HCT116 (cell line): ENCODE results near the gene NPEPL1. TPM values are rescaled to one million over a fixed set of nuclear protein-coding genes. Genes with fewer than 3 reads are reported as not detected.

Source experiments
- ATAC-seq: fragments of 200-7000 bp; cut with Tn5 transposase; 2 replicates; pipeline ENCODE4 v1.9.1; 2020; ENCODE audit warnings: mild to moderate bottlenecking, moderate library complexity
- BruUV-seq: library from RNA; stranded (reverse); fragments of 400-500 nt; replicated peaks from 2 replicates; lab custom pipeline; 2021; lab: Mats Ljungman, UMichigan
- CTCF ChIA-PET: fragments of 300-600 bp; sonication (Branson Sonifier 250); formaldehyde crosslinking; loops from one replicate; lab custom pipeline; 2021; ENCODE audit warnings: antibody characterized with exemption; lab: Charles Lee
- POLR2A ChIA-PET: fragments of 300-600, 350-600 bp; sonication (Branson Sonifier 250); formaldehyde crosslinking; loops from one replicate; lab custom pipeline; 2021; ENCODE audit warnings: antibody characterized with exemption; lab: Charles Lee
- RAD21 ChIA-PET, 2 experiments: fragments of 300-600 bp; sonication (Branson Sonifier 250); formaldehyde crosslinking; loops; one replicate each; lab custom pipeline; 2023; ENCODE audit warnings: low total read pairs in 2 of 2; ENCODE audit not compliant: uncharacterized antibody in 2 of 2, unreplicated experiment in 2 of 2, low non-redundant PET in 1 of 2; lab: Charles Lee
- DNase-seq: peaks from one replicate; pipeline ENCODE4 v3.0.0-alpha.2; 2010; ENCODE audit warnings: low read depth, low spot score
- H2AFZ ChIP-seq: fragments of 200-600 bp; shearing (Covaris generic), sonication (generic); 2 replicates; pipeline ENCODE4 v1.6.1; 2017; ENCODE audit warnings: low read depth, mixed run types, mixed read lengths, antibody characterized with exemption, low read length; ENCODE audit not compliant: poor library complexity, severe bottlenecking
- H3K27ac ChIP-seq: 2 replicates; pipeline ENCODE4 v1.5.1; 2012; ENCODE audit warnings: low read depth, low read length
- H3K27me3 ChIP-seq: fragments of 200-600 bp; sonication (generic); 2 replicates; pipeline ENCODE4 v1.6.1; 2016; ENCODE audit warnings: mixed run types, low read length, mixed read lengths; ENCODE audit not compliant: insufficient read depth
- H3K36me3 ChIP-seq, 2 experiments: fragments of 200-500 bp in 1 of 2; fragments of 200-600 bp in 1 of 2; sonication (Bioruptor generic) in 1 of 2; sonication (generic) in 1 of 2; 2 replicates each; pipeline versions ENCODE4 v1.5.1 to v1.6.1; 2014 to 2016; ENCODE audit warnings: low read length in 2 of 2, inconsistent platforms in 1 of 2, mixed read lengths in 1 of 2, mixed run types in 1 of 2; ENCODE audit not compliant: insufficient read depth in 2 of 2, control insufficient read depth in 1 of 2
- H3K4me1 ChIP-seq, 2 experiments: fragments of 200-600 bp in 1 of 2; sonication (generic) in 1 of 2; 2 replicates each; pipeline versions ENCODE4 v1.5.1 to v1.6.1; 2012 to 2017; ENCODE audit warnings: low read length in 2 of 2, inconsistent platforms in 1 of 2, mild to moderate bottlenecking in 1 of 2, mixed read lengths in 1 of 2, mixed run types in 1 of 2, moderate library complexity in 1 of 2; ENCODE audit not compliant: insufficient read depth in 2 of 2, control insufficient read depth in 1 of 2
- H3K4me2 ChIP-seq: fragments of 200-600 bp; sonication (generic); 2 replicates; pipeline ENCODE4 v1.6.1; 2017; ENCODE audit warnings: mixed run types, low read length, mixed read lengths
- H3K4me3 ChIP-seq, 2 experiments: fragments of 200-600 bp in 1 of 2; sonication (generic) in 1 of 2; replicated peaks in 1 of 2; 2 replicates each; pipeline ENCODE4 v1.5.1; 2011 to 2016; ENCODE audit warnings: low read length in 2 of 2, control low read depth in 1 of 2, low read depth in 1 of 2, mild to moderate bottlenecking in 1 of 2, mixed read lengths in 1 of 2, mixed run types in 1 of 2
- H3K79me2 ChIP-seq: fragments of 200-600 bp; sonication (generic); 2 replicates; pipeline ENCODE4 v1.6.1; 2017; ENCODE audit warnings: mild to moderate bottlenecking, mixed run types, low read length, moderate library complexity, mixed read lengths; ENCODE audit not compliant: insufficient read depth
- H3K9ac ChIP-seq: fragments of 200-600 bp; sonication (generic); 2 replicates; pipeline ENCODE4 v1.6.1; 2016; ENCODE audit warnings: low read length, mixed read lengths
- H3K9me2 ChIP-seq: fragments of 200-600 bp; sonication (generic), shearing (Covaris generic); 2 replicates; pipeline ENCODE4 v1.6.1; 2017; ENCODE audit warnings: mixed run types, mild to moderate bottlenecking, moderate library complexity; ENCODE audit not compliant: insufficient read depth
- H3K9me3 ChIP-seq, 2 experiments: fragments of 200-500 bp in 1 of 2; fragments of 200-600 bp in 1 of 2; sonication (Bioruptor generic) in 1 of 2; sonication (generic) in 1 of 2; 2 replicates each; pipeline ENCODE4 v1.6.1; 2014 to 2017; ENCODE audit warnings: low read length in 2 of 2, mixed read lengths in 2 of 2, inconsistent platforms in 1 of 2, low read depth in 1 of 2, mild to moderate bottlenecking in 1 of 2, mixed run types in 1 of 2, moderate library complexity in 1 of 2; ENCODE audit not compliant: control insufficient read depth in 1 of 2, insufficient read depth in 1 of 2
- H4K20me1 ChIP-seq: fragments of 200-600 bp; sonication (generic), shearing (Covaris generic); 2 replicates; pipeline ENCODE4 v1.6.1; 2017; ENCODE audit warnings: mixed run types, mild to moderate bottlenecking, moderate library complexity; ENCODE audit not compliant: insufficient read depth
- CBX3 ChIP-seq: IDR thresholded peaks from 2 replicates; pipeline ENCODE4 v1.6.1; 2012; ENCODE audit warnings: low read depth
- CEBPB ChIP-seq: IDR thresholded peaks from 2 replicates; pipeline ENCODE4 v1.6.1; 2012; ENCODE audit warnings: low read depth
- EGR1 ChIP-seq: IDR thresholded peaks from 2 replicates; pipeline ENCODE4 v1.6.1; 2012; ENCODE audit warnings: low read depth
- EZH2phosphoT487 ChIP-seq: fragments of 200-600 bp; IDR thresholded peaks from 2 replicates; pipeline ENCODE4 v1.6.1; 2018; ENCODE audit warnings: antibody characterized with exemption, borderline replicate concordance
- FOSL1 ChIP-seq: IDR thresholded peaks from 2 replicates; pipeline ENCODE4 v1.6.1; 2012; ENCODE audit warnings: low read depth
- MAX ChIP-seq: IDR thresholded peaks from 2 replicates; pipeline ENCODE4 v1.6.1; 2012
- POLR2A ChIP-seq: IDR thresholded peaks from 2 replicates; pipeline ENCODE4 v1.7.0; 2011; ENCODE audit warnings: borderline replicate concordance; ENCODE audit not compliant: insufficient read depth, insufficient read length; ENCODE audit errors: extremely low read depth
- POLR2AphosphoS5 ChIP-seq: IDR thresholded peaks from 2 replicates; pipeline ENCODE4 v1.6.1; 2011; ENCODE audit warnings: mild to moderate bottlenecking, low read depth, low read length, moderate library complexity
- SIN3A ChIP-seq: IDR thresholded peaks from 2 replicates; pipeline ENCODE4 v1.6.1; 2012; ENCODE audit warnings: low read depth
- SRF ChIP-seq: IDR thresholded peaks from 2 replicates; pipeline ENCODE4 v1.6.1; 2012; ENCODE audit warnings: low read depth
- TCF7L2 ChIP-seq: IDR thresholded peaks from 2 replicates; pipeline ENCODE4 v1.7.0; 2011; ENCODE audit warnings: borderline replicate concordance, inconsistent platforms; ENCODE audit not compliant: insufficient read depth, insufficient read length; ENCODE audit errors: extremely low read depth
- YY1 ChIP-seq: IDR thresholded peaks from 2 replicates; pipeline ENCODE4 v1.6.1; 2011; ENCODE audit warnings: low read length, low read depth, moderate library complexity, mild to moderate bottlenecking; ENCODE audit not compliant: insufficient replicate concordance; ENCODE audit errors: extremely low read depth
- intact Hi-C: fragments of 100-400 bp; cut with micrococcal nuclease; formaldehyde crosslinking; loops from 2 replicates; pipeline ENCODE4 v1.10.0; 2022
- total RNA-seq: library from RNA; stranded (reverse); gene quantifications from one replicate; pipeline ENCODE4 v1.2.1, GENCODE V29; 2021; ENCODE audit not compliant: unreplicated experiment
- TF ChIP-seq, protein P1 (sequence below): IDR thresholded peaks from 2 replicates; pipeline ENCODE4 v1.6.1; 2011; ENCODE audit warnings: mild to moderate bottlenecking, low read length, moderate library complexity; ENCODE audit not compliant: insufficient replicate concordance; ENCODE audit errors: extremely low read depth
- TF ChIP-seq, protein P2 (sequence below): IDR thresholded peaks from 2 replicates; pipeline ENCODE4 v1.6.1; 2012

NPEPL1 gene
- total RNA-seq, 1 experiment from 2014 or later = 16.6 TPM

DNA sequence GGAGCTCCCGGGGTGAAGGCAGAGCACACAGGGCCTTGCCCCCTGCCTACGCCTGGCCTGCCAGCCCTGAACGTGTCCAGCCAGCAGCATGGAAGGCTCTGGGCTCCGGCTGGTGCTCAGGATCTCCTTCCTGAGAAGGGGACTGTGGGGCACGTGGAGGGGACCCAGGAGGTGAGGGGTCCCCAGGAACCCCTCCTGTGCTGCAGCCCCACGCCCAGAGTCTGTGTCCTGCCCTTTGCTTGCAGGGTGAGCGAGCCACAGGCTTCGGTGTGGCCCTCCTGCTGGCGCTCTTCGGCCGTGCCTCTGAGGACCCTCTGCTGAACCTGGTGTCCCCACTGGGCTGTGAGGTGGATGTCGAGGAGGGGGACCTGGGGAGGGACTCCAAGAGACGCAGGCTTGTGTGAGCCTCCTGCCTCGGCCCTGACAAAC is 22.3 kb downstream of the NPEPL1 start (continued):
- no peak for TF ChIP-seq EZH2phosphoT487
- no peak for TF ChIP-seq CEBPB
- no peak for TF ChIP-seq YY1
- TF ChIP-seq CBX3 = no peak
- TF ChIP-seq MAX = no peak
- TF ChIP-seq EGR1 = no peak
- TF ChIP-seq POLR2A = no peak
- no peak for TF ChIP-seq SIN3A
- TF ChIP-seq FOSL1 = no peak

GRCh38 chr20:58715391-58715800 is 22.8 kb downstream of the NPEPL1 start:
- Histone ChIP-seq H3K27ac (no peak overlapping the region), H3K4me3 (no peak overlapping the region), H3K27me3 (no peaks in the 10 kb centered on the region), H3K9me3 (no peaks in the 10 kb centered on the region), H3K9me2 (no peaks in the 10 kb centered on the region), H4K20me1 (no peaks in the 10 kb centered on the region), H3K79me2 (no peaks in the 10 kb centered on the region), H3K4me1 (no peaks in the 10 kb centered on the region), H2AFZ (no peak overlapping the region), H3K36me3 (no peaks in the 10 kb centered on the region), H3K9ac (no peak overlapping the region), H3K4me2 (no peak overlapping the region)
- ChIA-PET POLR2A (no interaction called here), RAD21 (no interaction called here), CTCF (no interaction called here)
- no TSS peak for BruUV-seq
- intact Hi-C loops = no loop called here
- TF ChIP-seq SRF (no peak), POLR2AphosphoS5 (no peak), TCF7L2 (no peak), EZH2phosphoT487 (no peak)
- TF ChIP-seq, protein P1, sequence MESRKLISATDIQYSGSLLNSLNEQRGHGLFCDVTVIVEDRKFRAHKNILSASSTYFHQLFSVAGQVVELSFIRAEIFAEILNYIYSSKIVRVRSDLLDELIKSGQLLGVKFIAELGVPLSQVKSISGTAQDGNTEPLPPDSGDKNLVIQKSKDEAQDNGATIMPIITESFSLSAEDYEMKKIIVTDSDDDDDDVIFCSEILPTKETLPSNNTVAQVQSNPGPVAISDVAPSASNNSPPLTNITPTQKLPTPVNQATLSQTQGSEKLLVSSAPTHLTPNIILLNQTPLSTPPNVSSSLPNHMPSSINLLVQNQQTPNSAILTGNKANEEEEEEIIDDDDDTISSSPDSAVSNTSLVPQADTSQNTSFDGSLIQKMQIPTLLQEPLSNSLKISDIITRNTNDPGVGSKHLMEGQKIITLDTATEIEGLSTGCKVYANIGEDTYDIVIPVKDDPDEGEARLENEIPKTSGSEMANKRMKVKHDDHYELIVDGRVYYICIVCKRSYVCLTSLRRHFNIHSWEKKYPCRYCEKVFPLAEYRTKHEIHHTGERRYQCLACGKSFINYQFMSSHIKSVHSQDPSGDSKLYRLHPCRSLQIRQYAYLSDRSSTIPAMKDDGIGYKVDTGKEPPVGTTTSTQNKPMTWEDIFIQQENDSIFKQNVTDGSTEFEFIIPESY = no peak
- TF ChIP-seq, protein P2, sequence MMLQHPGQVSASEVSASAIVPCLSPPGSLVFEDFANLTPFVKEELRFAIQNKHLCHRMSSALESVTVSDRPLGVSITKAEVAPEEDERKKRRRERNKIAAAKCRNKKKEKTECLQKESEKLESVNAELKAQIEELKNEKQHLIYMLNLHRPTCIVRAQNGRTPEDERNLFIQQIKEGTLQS = no peak
- ATAC-seq (no peak), DNase-seq (no peak)
